ENCODE data around the gene HELLS.
"Not testable (repeated sequence)": the region's sequence is repeated elsewhere in the genome, so short reads cannot be mapped to it uniquely, and the experiment has no call there.

The HELLS gene

DNA sequence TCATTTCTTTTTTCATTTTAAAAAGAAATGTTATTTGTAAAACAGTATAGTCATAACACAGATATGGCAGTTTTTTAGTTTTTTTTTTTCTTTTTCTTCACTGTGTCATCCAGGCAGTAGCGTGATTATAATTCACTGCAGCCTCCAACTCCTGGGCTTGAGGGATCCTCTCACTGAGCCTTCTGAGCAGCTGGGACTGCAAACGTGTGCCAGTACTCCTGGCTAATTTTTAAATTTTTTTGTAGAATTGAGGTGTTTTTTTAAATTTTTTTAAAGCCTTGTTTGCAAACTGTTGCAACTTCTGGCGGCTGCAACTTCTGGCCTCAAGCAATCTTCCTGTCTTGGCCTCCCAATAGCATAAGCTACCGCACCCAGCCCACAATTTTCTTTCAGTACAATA is 63.0 kb downstream of the HELLS start:
- DNase-seq, result no peak

DNA sequence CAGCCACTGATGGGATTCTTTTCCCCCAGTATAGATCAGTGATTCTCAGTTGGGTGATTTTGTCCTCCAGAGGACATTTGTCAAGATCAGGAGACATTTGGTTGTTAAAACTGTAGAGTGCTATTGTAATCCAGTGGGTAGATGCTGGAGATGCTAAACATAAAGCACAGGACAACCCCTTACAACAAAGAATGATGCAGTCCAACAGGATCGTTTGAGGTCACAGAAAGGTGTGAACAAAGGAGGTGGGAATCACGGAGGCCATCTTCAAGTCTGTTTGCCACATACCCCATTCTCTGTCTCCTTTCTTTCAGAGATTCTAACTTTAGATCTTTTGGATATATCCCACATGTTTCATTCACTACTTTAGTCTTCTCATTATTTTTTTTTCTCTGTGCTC is 69.0 kb downstream of the HELLS start:
- no peak for DNase-seq

DNA sequence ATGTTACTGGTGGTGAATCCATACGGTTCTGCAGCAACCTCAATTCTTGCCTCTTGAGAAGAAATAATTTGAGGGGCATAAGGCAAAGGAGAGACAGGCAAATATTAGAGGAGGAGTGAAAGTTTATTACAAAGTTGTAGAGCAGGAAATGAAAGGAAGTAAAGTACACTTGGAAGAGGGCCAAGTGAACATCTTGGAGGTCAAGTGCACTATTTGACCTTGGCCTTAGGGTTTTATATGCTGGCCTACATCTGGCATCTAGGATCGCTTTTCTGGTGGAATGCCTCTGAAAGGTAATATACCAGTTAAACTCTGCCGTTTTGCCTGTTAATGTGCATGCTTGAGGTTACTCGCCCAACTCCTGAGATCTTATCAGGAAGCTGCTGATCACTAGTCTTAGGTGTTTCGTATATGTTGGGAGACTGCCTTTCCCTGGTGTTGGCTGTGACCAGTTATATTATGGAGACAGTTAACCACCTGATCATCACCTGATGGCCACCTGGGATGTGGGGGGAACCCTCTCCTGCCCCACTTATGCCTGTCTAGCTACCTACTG is 71.9 kb downstream of the HELLS start:
- no peak for DNase-seq

DNA sequence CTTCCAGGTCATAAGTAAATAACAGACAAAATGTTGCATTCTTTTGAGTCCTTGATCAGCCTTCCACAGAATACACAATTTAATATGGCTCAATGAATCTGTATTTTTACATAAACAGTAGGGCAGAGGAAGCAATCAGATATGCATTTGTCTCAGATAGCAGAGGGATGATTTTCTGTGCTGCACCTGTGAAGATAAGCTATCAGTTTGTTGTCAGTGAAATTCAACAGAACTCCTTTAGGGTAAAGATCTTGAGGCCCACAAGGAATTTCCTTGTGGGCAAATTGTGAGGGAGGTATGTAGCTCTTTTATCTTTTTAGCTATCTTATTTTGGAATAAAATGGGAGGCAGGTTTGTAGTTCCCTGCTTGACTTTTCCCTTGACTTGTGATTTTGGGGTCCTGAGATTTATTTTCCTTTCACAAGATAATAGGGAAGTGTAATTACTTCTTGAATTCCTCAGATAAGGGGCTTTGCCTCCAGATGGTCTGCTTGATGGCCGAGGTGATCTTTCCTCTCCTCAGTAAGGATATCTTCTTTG is 77.1 kb downstream of the HELLS start:
- DNase-seq, result no peak

DNA sequence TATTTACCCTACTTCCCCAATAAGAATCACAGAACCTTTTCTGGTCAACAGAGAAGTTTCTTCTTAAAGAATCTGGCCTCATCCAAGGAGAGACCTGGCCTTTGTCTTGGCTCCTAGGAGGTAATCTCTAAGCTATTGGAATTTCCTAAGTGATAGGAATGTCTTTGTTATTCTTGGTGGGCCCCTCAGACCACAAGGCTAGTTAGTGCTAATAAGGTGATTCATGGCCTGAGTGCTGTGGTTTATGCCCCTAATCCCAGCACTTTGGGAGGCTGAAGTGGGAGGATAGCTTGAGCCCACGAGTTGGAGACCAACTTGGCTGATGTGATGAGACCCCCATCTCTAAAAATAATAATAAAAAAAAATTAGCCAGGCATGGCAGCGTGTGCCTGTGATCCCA is 78.0 kb downstream of the HELLS start:
- DNase-seq, result no peak

DNA sequence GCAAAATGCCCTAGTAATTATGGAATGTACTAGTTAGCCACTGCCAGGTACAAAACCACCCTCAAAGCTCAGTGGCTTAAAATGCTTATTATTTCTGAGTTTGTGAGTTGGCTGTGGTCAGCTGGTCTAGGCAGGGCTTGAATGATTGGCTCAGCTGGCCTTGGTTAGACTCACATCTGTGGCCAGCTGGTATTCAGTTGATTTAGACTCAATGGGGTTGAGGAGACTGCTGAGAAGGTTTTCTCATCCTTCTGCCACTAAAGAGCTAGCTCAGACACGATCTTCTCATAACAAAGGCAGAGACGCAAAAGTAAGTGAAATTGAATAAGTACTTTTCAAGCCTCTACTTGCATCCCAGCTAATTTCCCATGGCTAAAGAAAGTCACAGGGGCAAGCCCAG is 80.9 kb downstream of the HELLS start:
- no peak for DNase-seq

DNA sequence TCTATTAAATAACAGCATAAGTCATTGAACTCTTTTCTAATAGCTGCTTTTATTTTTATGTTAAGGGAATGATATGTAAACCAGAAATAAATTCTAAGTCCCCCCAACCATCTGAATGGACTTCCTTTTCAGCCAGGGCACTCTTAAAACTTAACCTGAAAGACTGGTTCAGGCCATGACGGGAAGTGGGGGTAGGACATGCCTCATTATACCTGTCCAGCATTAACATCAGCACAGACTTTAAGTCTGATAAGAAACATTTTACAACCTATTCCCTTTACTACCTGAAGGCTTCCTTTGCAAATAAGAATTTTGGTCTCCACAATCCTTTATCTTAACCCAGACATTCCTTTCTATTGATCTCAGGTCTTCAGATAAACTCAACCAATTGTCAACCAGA is 81.9 kb downstream of the HELLS start:
- DNase-seq, result no peak

DNA sequence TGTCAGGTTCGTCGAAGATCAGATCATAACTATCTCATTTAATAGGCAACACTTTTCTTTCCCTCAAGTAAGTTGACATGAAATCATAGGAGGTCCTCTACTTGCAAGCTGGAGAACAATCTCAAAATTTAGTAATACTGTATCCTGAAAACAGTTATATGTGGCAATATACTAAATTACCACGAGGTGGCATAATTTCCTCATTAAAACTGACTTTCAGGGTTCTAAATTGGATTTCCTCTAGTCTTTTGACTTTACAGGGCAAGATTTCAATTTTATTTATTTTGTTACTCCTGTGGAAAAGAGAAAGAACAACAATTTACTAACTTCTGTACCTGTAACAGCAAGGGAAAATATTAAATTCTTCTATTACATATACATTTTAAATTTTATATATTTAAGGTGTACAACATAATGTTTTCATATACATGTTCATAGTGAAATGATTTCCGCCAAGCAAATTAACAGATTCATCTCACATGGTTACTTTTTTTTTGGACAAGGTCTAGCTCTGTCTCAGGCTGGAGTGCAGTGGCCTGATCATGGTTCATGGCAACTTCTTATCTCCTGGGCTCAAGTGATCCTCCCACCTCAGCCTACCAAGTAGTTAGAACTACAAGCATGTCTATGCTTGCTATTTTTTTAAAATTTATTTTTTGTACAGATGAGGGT is 84.6 kb downstream of the HELLS start:
- no peak for DNase-seq

DNA sequence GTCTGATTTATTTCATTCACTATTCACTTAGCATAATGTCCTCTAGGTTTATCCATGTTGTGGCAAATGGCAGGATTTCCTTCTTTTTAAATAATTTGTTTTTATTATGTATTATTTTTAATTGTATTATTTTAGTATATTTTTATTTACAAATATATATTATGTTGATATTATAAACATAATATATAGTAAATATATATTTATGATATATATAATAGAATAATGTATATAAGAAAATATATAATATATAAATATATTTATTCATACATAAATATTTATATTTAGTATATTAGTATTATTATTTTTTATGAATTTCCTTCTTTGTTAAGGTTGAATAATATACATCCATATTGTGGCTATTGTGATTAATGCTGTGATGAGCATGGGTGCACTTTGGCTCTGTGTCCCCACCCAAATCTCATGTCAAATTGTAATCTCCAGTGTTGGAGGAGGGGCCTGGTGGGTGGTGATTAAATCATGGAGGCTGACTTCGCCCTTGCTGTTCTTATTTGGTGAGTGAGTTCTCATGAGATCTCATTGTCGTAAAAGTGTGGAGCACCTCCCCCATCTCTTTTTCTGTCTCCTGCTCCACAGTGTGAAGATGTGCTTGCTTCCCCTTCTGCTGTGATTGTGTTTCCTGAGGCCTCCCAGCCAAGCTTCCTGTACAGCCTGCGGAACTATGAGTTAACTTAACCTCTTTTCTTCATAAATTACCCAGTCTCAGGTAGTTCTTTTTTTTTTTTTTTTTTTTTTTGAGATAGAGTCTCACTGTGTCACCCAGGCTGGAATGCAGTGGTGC is 85.7 kb downstream of the HELLS start:
- DNase-seq, result no peak

DNA sequence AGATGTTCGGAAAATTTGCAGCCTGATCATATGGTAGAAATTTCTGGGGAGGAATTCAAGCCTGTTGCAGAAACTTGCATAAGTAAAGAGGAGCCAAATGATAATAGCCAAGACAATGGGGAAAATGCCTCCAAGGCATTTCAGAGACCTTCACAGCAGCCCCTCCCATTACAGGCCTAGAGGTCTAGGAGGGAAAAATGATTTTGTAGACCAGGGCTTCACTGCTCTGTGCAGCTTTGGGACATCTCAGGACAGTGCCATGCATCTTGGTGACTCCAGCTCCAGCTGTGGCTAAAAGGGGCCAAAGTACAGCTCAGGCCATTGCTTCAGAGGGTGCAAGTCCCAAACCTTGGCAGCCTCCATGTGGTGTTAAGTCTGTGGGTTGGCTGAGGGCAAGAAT is 87.4 kb downstream of the HELLS start:
- DNase-seq, result no peak

DNA sequence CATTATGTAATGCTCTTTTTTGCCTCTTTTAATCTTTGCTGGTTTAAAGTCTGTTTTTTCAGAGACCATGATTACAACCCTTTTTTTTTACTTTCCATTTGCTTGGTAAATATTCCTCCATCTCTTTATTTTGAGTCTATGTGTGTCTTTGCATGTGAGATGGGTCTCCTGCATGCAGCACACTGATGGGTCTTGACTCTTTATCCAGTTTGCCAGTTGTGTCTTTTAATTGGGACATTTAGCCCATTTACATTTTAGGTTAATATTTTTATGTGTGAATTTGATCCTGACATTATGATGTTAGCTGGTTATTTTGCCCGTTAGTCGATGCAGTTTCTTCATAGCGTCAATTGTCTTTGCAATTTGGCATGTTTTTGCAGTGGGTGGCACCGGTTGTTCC is 92.5 kb downstream of the HELLS start:
- not testable (repeated sequence) for DNase-seq

DNA sequence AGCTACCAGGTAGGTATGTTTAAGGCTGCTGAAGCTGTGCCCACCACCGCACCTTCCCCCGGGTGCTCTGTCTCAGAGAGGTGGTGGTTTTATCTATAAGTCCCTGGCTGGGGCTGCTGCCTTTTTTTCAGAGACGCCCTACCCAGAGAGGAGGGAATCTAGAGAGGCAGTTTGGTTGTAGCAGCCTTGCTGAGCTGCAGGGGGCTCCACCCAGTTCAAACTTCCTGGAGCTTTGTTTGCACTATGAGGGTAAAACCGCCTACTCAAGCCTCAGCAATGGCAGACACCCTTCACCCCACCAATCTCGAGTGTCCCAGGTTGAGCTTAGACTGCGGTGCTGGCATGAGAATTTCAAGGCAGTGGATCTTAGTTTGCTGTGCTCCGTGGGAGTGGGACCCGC is 94.3 kb downstream of the HELLS start:
- no peak for DNase-seq

DNA sequence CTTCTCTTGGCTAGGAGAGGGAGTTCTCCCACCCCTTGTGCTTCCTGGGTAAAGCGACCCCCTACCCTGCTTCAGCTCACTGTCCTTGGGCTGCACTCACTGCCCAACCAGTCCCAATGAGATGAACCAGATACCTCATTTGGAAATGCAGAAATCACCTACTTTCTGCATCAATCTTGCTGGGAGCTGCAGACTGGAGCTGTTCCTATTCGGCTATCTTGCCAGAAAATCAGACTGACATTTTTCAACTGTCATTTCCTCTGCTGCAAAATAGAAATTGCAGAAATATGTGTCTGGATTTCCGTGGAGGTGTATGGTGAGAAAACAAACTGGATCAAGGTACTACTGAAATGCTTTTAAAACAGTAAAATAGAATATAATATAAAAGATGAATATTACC is 95.0 kb downstream of the HELLS start:
- DNase-seq, result no peak

DNA sequence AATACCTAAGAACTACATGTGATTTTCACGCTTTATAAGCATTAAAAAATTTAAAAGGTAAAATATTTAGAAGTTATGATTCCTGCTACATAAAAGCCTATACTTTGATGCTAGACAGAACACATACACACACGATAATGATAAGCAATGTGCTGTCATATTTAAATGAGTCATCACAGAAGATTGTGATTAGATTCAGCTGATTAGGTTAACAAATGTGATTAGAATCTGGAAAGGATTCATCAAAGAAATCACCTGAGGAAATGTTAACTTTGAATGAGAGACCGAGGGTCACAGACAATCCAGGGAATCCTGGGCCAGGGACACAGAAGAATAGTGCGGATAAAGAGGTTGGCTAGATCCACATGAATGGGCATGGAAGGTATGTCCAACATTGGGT is 95.9 kb downstream of the HELLS start:
- DNase-seq, result no peak

DNA sequence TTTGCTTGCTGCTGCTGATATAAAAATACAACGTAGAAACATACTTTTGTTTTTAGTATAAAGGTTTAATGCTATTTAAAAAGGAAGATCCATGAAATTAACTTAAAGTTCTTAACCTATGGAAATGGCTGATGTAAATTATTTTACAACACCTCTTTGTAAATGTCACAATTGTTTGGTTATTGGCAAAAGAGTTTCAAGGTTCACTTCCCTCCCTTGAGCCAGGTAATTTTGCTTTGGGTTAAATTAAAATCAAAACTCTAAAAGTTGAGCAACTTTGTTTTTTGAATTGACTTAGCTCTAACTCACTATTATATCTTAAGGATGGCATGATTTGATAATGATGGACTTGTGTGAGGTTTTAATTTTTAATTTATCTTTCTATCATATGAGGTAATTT is 98.8 kb downstream of the HELLS start:
- no peak for DNase-seq

DNA sequence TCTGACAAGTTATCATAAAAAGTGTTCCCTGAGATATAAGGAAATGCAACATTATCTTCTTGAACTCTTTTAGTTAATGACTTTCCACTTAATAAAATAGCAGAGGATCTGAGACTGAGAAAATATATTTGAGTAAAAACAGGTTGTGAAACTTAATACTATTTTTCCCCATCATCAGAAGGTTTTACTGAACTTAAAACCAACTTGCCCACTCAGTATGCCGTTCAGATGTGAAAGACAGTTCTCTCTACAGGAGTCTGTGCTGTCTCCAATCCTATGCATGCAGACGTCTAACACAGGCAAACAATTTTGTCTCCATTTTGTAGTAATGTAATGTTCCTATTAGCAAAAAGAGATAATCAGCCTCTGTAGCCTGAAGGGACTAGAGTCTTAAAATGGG is 99.7 kb downstream of the HELLS start:
- no peak for DNase-seq
